Natural killer cell (primary cell): ENCODE data around the gene FTSJ1. TPM values are rescaled to one million over a fixed set of nuclear protein-coding genes. Genes with fewer than 3 reads are reported as not detected.
A peak's percentile ranks its signal among the peaks of the same experiment; 100 is the strongest.
"Not testable (repeated sequence)": the region's sequence is repeated elsewhere in the genome, so short reads cannot be mapped to it uniquely, and the experiment has no call there.

Experiments
- ATAC-seq, 3 donors: fragments of 150-1000 bp in 2 of 3; fragments of 200-7000 bp in 1 of 3; cut with Tn5 transposase; 1 replicate in 1 of 3; 2 replicates in 2 of 3; pipeline ENCODE4 v1.10.0; 2021; ENCODE audit warnings: mild to moderate bottlenecking in 2 of 3, moderate library complexity in 2 of 3
- DNase-seq, 2 donors: peaks; one replicate each; pipeline versions ENCODE4 v3.0.0 to v3.0.0-alpha.2; 2013 to 2021; ENCODE audit warnings: mixed read lengths in 1 of 2
- H3K27ac ChIP-seq: one replicate; pipeline ENCODE4 v1.5.1; 2013; ENCODE audit warnings: mild to moderate bottlenecking, low read length
- H3K27me3 ChIP-seq: one replicate; pipeline ENCODE4 v1.6.1; 2013; ENCODE audit warnings: low read length; ENCODE audit not compliant: control insufficient read depth, insufficient read depth
- H3K36me3 ChIP-seq: one replicate; pipeline ENCODE4 v1.6.1; 2013; ENCODE audit warnings: low read length; ENCODE audit not compliant: control insufficient read depth, insufficient read depth
- H3K4me1 ChIP-seq: one replicate; pipeline ENCODE4 v1.6.1; 2013; ENCODE audit warnings: low read length; ENCODE audit not compliant: control insufficient read depth, insufficient read depth
- H3K4me3 ChIP-seq: one replicate; pipeline ENCODE4 v1.5.1; 2013; ENCODE audit warnings: low read length
- H3K9me3 ChIP-seq: one replicate; pipeline ENCODE4 v1.6.1; 2013; ENCODE audit warnings: low read length; ENCODE audit not compliant: control insufficient read depth, insufficient read depth
- H3K27ac Mint-ChIP-seq, 2 donors: one replicate each; pipeline ENCODE4 v1.8.0; 2022; ENCODE audit warnings: mild to moderate bottlenecking in 2 of 2, mixed read lengths in 2 of 2, moderate library complexity in 1 of 2
- H3K27me3 Mint-ChIP-seq, 2 donors: one replicate each; pipeline ENCODE4 v1.8.0; 2022; ENCODE audit warnings: low read depth in 2 of 2, mixed read lengths in 2 of 2
- H3K36me3 Mint-ChIP-seq: one replicate; pipeline ENCODE4 v1.8.0; 2022; ENCODE audit warnings: mixed read lengths
- H3K4me1 Mint-ChIP-seq, 2 donors: one replicate each; pipeline ENCODE4 v1.8.0; 2022; ENCODE audit warnings: mixed read lengths in 2 of 2
- H3K4me3 Mint-ChIP-seq: one replicate; pipeline ENCODE4 v1.8.0; 2022; ENCODE audit warnings: mild to moderate bottlenecking, moderate library complexity, mixed read lengths
- H3K9me3 Mint-ChIP-seq, 2 donors: one replicate each; pipeline ENCODE4 v1.8.0; 2022; ENCODE audit warnings: mixed read lengths in 2 of 2
- CTCF ChIP-seq: fragments of 200-600 bp; IDR thresholded peaks from one replicate; pipeline ENCODE4 v1.8.0; 2022; ENCODE audit warnings: antibody characterized with exemption
- WGBS: methylation state at CpG from one replicate; pipeline ENCODE4 v1.1.7; 2013; ENCODE audit warnings: missing lambda C conversion rate; ENCODE audit not compliant: insufficient coverage; 5-methylcytosine and 5-hydroxymethylcytosine counted together
- intact Hi-C: fragments of 100-400 bp; cut with micrococcal nuclease; formaldehyde crosslinking; loops from one replicate; pipeline ENCODE4 v1.14.2; 2022
- total RNA-seq, 4 donors: library from RNA; stranded (reverse); fragments of 120-200 nt in 1 of 4; gene quantifications; one replicate each; pipeline versions ENCODE4 v1.2.3 to v1.2.4, GENCODE V29; 2013 to 2022

The FTSJ1 gene
- 10 to 100 TPM; 62.4 to 75.3 (median 67.3) TPM for total RNA-seq
- 51.8 TPM for total RNA-seq (2013)

GRCh38 chrX:48475774-48476577 lies at the start of gene FTSJ1:
Gene FTSJ1, plus strand, starts transcription at chrX:48476199. Its CDS starts 1,849 bp downstream, at chrX:48478048.
- ATAC-seq (peak; percentile 91 to 95 (median 93)), DNase-seq (peak; percentile 73 to 95)
- Mint-ChIP-seq H3K27me3 (no peaks in the 10 kb centered on the region), H3K4me1 (peaks cover 14 to 48% of the 10 kb centered on the region in 2 donors), H3K4me3 (peak within 1 kb of the TSS; percentile 81), H3K36me3 (no peaks in the 10 kb centered on the region), H3K9me3 (no peaks in the 10 kb centered on the region), H3K27ac (peak within 1 kb of the TSS; percentile 85 to 96)
- WGBS = under 1% methylated on average over 75 of the region's 75 CpGs
- TF ChIP-seq CTCF = no peak
- no peaks in the 10 kb centered on the region for H3K9me3 ChIP-seq
- no peaks in the 10 kb centered on the region for H3K27me3 ChIP-seq
- intact Hi-C loops = loop anchor here (1.0 to 5.0 kb wide), 3 partner anchors 46 to 99 kb away; partner anchors contain the start of genes EBP, RBM3 and TBC1D25
- no peaks in the 10 kb centered on the region for H3K36me3 ChIP-seq
- H3K4me1 ChIP-seq = peaks cover 18% of the 10 kb centered on the region
- H3K27ac ChIP-seq = peak within 1 kb of the TSS; percentile 81
- H3K4me3 ChIP-seq = peak within 1 kb of the TSS; percentile 88

- peaks cover 2 to 19% of the 10 kb centered on the region in 2 donors for H3K27me3 Mint-ChIP-seq
- H3K36me3 ChIP-seq, H3K9me3 Mint-ChIP-seq, DNase-seq, intact Hi-C loops, H3K4me1 ChIP-seq, H3K27ac Mint-ChIP-seq, H3K27ac ChIP-seq, H3K4me3 ChIP-seq, H3K4me3 Mint-ChIP-seq, H3K4me1 Mint-ChIP-seq, H3K36me3 Mint-ChIP-seq, H3K27me3 ChIP-seq, H3K9me3 ChIP-seq: not testable (repeated sequence)
- ATAC-seq = peak in 1 of 3 donors; percentile 34
- WGBS = no CpG with 5 or more reads among the region's 12 CpGs
Observed at GRCh38 chrX:48427027-48427716, 48.8 kb upstream of the FTSJ1 start.

GRCh38 chrX:48429606-48430005 lies 46.4 kb upstream of the FTSJ1 start:
- H3K4me1 Mint-ChIP-seq, H3K27me3 ChIP-seq, H3K4me3 Mint-ChIP-seq, H3K4me3 ChIP-seq, ATAC-seq, H3K9me3 ChIP-seq, DNase-seq, H3K36me3 ChIP-seq, H3K27ac Mint-ChIP-seq, H3K9me3 Mint-ChIP-seq, H3K27ac ChIP-seq, H3K36me3 Mint-ChIP-seq, intact Hi-C loops, H3K4me1 ChIP-seq: not testable (repeated sequence)
- 80% methylated on average over 1 of the region's 5 CpGs for WGBS
- peaks cover 4 to 19% of the 10 kb centered on the region in 2 donors for H3K27me3 Mint-ChIP-seq

- H3K27ac Mint-ChIP-seq, intact Hi-C loops, DNase-seq, H3K4me3 Mint-ChIP-seq, H3K27ac ChIP-seq, H3K27me3 ChIP-seq, H3K9me3 Mint-ChIP-seq, H3K4me3 ChIP-seq, H3K36me3 ChIP-seq, H3K4me1 ChIP-seq, H3K9me3 ChIP-seq, H3K36me3 Mint-ChIP-seq, ATAC-seq, H3K4me1 Mint-ChIP-seq: not testable (repeated sequence)
- WGBS = 67% methylated on average over 1 of the region's 4 CpGs
- H3K27me3 Mint-ChIP-seq = peaks cover 5 to 19% of the 10 kb centered on the region in 2 donors
Observed at GRCh38 chrX:48430166-48430565, 45.8 kb upstream of the FTSJ1 start.

- ATAC-seq, H3K9me3 Mint-ChIP-seq, H3K4me1 Mint-ChIP-seq, DNase-seq, H3K27ac ChIP-seq, H3K4me1 ChIP-seq, H3K27ac Mint-ChIP-seq, H3K4me3 Mint-ChIP-seq, H3K27me3 ChIP-seq, H3K9me3 ChIP-seq, H3K36me3 Mint-ChIP-seq, H3K36me3 ChIP-seq, H3K4me3 ChIP-seq, intact Hi-C loops: not testable (repeated sequence)
- 85% methylated on average over 13 of the region's 13 CpGs for WGBS
- peaks cover 11 to 20% of the 10 kb centered on the region in 2 donors for H3K27me3 Mint-ChIP-seq
Observed at GRCh38 chrX:48433713-48434112, 42.3 kb upstream of the FTSJ1 start.

GRCh38 chrX:48447201-48447600 lies 28.8 kb upstream of the FTSJ1 start:
- H3K27ac Mint-ChIP-seq, H3K4me1 ChIP-seq, H3K4me1 Mint-ChIP-seq, H3K27me3 ChIP-seq, H3K36me3 Mint-ChIP-seq, H3K9me3 Mint-ChIP-seq, H3K4me3 ChIP-seq, ATAC-seq, DNase-seq, H3K27ac ChIP-seq, H3K36me3 ChIP-seq, intact Hi-C loops, H3K9me3 ChIP-seq, H3K4me3 Mint-ChIP-seq: not testable (repeated sequence)
- H3K27me3 Mint-ChIP-seq = peaks cover 0 to 28% of the 10 kb centered on the region in 2 donors
- WGBS = 100% methylated on average over 1 of the region's 6 CpGs
